Measurements from ENCODE around the gene TMTC2.

TMTC2 gene

DNA sequence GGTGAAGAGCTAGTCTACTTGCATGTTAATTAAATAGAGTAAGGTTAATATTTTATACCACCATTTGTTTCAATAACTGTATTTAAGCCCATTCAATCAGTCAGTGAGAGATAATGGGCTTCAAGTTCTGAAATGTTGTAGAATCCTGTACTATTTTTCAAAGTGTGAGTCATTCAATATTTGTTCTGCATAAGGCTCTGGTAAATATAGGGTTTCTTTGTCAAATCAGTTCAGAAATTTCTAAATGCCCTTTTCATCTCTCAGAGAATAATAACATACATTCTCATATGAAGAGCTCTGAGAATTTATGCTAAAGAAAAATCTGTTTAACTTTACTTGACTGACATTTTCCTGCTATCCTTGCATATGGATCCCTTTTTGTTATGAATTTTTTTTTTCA, 493.3 kb downstream of the TMTC2 start:
- H3K4me3 ChIP-seq (ENCODE audit: low read length): no peak overlapping the region

DNA sequence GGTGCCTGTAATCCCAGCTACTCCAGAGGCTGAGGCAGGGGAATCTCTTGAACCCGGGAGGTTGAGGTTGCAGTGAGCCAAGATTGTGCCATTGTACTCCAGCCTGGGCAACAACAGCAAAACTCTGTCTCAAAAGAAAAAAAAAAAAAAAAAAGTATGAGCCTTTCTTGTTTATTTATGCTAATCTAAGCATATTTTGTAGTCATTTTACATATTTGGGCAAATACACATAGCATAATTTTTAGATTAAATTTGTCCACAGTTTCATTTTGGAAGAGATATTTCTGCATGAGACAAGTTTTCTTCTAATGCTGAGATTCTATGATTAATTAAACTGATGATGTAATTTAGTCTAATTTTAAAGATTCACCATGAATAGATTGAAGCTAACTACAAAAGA, 494.4 kb downstream of the TMTC2 start:
- DNase-seq (ENCODE audit: low read depth, low spot score): no peak

More for the DNA sequence above, 493.3 kb downstream of the TMTC2 start:
- DNase-seq (ENCODE audit: low read depth, low spot score): no peak

DNA sequence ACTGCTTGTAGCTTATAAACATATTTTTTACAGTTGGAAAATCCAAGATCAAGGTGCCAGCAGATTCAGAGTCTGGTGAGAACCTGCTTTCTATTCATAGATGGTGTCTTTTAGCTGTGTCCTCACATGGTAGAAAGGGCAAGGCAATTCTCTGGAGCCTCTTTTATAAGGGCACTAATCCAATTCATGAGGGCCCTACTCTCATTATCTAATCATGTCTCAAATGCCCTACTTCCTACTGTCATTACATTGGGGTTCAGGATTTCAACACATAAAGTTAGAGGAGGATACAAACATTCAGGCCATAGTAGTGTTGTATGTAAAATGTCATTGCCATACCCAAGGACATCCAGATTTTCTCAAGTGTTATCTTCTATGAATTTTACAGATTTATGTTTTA, 496.4 kb downstream of the TMTC2 start:
- DNase-seq (ENCODE audit: low read depth, low spot score): no peak
- no peak overlapping the region for H3K4me3 ChIP-seq (ENCODE audit: low read length)

More for the DNA sequence above, 494.4 kb downstream of the TMTC2 start:
- H3K4me3 ChIP-seq (ENCODE audit: low read length): no peak overlapping the region
